OCI-LY1 (cell line): Measurements from ENCODE around the gene CPXM1.

Experiments
- H2AFZ ChIP-seq: fragments of 200-600 bp; sonication (generic), shearing (Covaris generic); 2 replicates; pipeline ENCODE4 v1.6.0; 2014; ENCODE audit warnings: antibody characterized with exemption, mild to moderate bottlenecking, low read length
- H3F3A ChIP-seq: fragments of 200-600 bp; sonication (generic), shearing (Covaris generic); 2 replicates; pipeline ENCODE4 v1.6.0; 2014; ENCODE audit warnings: mild to moderate bottlenecking, antibody characterized with exemption, low read length, moderate library complexity; ENCODE audit not compliant: insufficient read depth
- H3K27ac ChIP-seq: fragments of 200-600 bp; sonication (generic); 2 replicates; pipeline ENCODE4 v1.5.1; 2014; ENCODE audit warnings: low read length, mixed run types, mild to moderate bottlenecking, low read depth; ENCODE audit not compliant: poor library complexity, severe bottlenecking
- H3K27me3 ChIP-seq: fragments of 200-600 bp; sonication (generic); 2 replicates; pipeline ENCODE4 v1.6.0; 2014; ENCODE audit warnings: antibody characterized with exemption, mild to moderate bottlenecking, low read length, moderate library complexity; ENCODE audit not compliant: insufficient read depth
- H3K36me3 ChIP-seq: fragments of 200-600 bp; sonication (generic); 2 replicates; pipeline ENCODE4 v1.6.1; 2014; ENCODE audit warnings: mild to moderate bottlenecking, antibody characterized with exemption, low read length, moderate library complexity, mixed read lengths; ENCODE audit not compliant: insufficient read depth
- H3K4me1 ChIP-seq: fragments of 200-600 bp; sonication (generic); 2 replicates; pipeline ENCODE4 v1.5.1; 2014; ENCODE audit warnings: mild to moderate bottlenecking, low read length, moderate library complexity; ENCODE audit not compliant: insufficient read depth, severe bottlenecking
- H3K4me2 ChIP-seq: fragments of 200-600 bp; sonication (generic), shearing (Covaris generic); 2 replicates; pipeline ENCODE4 v1.6.1; 2014; ENCODE audit warnings: low read length
- H3K4me3 ChIP-seq: fragments of 200-600 bp; sonication (generic); 2 replicates; pipeline ENCODE4 v1.5.1; 2014; ENCODE audit warnings: low read length, low read depth, mild to moderate bottlenecking, mixed read lengths; ENCODE audit not compliant: poor library complexity, severe bottlenecking
- H3K79me2 ChIP-seq: fragments of 200-600 bp; shearing (Covaris generic); 2 replicates; pipeline ENCODE4 v1.6.1; 2016; ENCODE audit warnings: mixed run types, low read length, mixed read lengths; ENCODE audit not compliant: insufficient read depth
- H3K9ac ChIP-seq: fragments of 200-600 bp; sonication (generic), shearing (Covaris generic); 2 replicates; pipeline ENCODE4 v1.6.1; 2014; ENCODE audit warnings: mild to moderate bottlenecking, low read length, mixed read lengths
- H3K9me2 ChIP-seq: fragments of 200-600 bp; sonication (generic), shearing (Covaris generic); 2 replicates; pipeline ENCODE4 v1.6.1; 2014; ENCODE audit warnings: low read depth, mild to moderate bottlenecking, low read length, mixed read lengths
- H3K9me3 ChIP-seq: fragments of 200-600 bp; shearing (Covaris generic); 2 replicates; pipeline ENCODE4 v1.6.1; 2014; ENCODE audit warnings: low read length, mixed read lengths
- H4K20me1 ChIP-seq: fragments of 200-600 bp; sonication (generic), shearing (Covaris generic); 2 replicates; pipeline ENCODE4 v1.6.0; 2016; ENCODE audit warnings: mild to moderate bottlenecking, low read length; ENCODE audit not compliant: insufficient read depth
- CTCF ChIP-seq: fragments of 200-600 bp; sonication (generic), shearing (Covaris generic); IDR thresholded peaks from 2 replicates; pipeline ENCODE4 v1.5.1; 2017; ENCODE audit warnings: mild to moderate bottlenecking, antibody characterized with exemption, low read length, moderate library complexity, mixed read lengths
- EZH2 ChIP-seq: fragments of 200-600 bp; sonication (generic), shearing (Covaris generic); IDR thresholded peaks from 2 replicates; pipeline ENCODE4 v1.8.0; 2017; ENCODE audit warnings: borderline replicate concordance, mixed run types, mild to moderate bottlenecking, antibody characterized with exemption, low read length, moderate library complexity, mixed read lengths

The CPXM1 gene

GRCh38 chr20:2798095-2798805 is 2.2 kb downstream of the CPXM1 start:
- no peaks in the 10 kb centered on the region for H3K4me1 ChIP-seq
- H3K4me2 ChIP-seq, result no peak overlapping the region; the same call in 1 of the 2 replicates
- no peak overlapping the region for H2AFZ ChIP-seq
- H3K27me3 ChIP-seq, result peaks cover 9% of the 10 kb centered on the region; the same call in 1 of the 2 replicates
- no peaks in the 10 kb centered on the region for H3K9me2 ChIP-seq
- no peak overlapping the region for H3K9ac ChIP-seq
- H4K20me1 ChIP-seq, result no peaks in the 10 kb centered on the region
- no peaks in the 10 kb centered on the region for H3K36me3 ChIP-seq
- no peak overlapping the region for H3K4me3 ChIP-seq
- no peak overlapping the region for H3K27ac ChIP-seq
- no peaks in the 10 kb centered on the region for H3F3A ChIP-seq
- H3K79me2 ChIP-seq, result no peaks in the 10 kb centered on the region
- no peaks in the 10 kb centered on the region for H3K9me3 ChIP-seq
- TF ChIP-seq CTCF (no peak), EZH2 (no peak)

GRCh38 chr20:2797136-2797983 is 3.1 kb downstream of the CPXM1 start:
- H4K20me1 ChIP-seq, result no peaks in the 10 kb centered on the region
- H3K9ac ChIP-seq, result no peak overlapping the region
- no peak for TF ChIP-seq EZH2
- TF ChIP-seq CTCF, result no peak
- no peak overlapping the region for H3K4me3 ChIP-seq
- H3K4me2 ChIP-seq, result no peak overlapping the region
- no peaks in the 10 kb centered on the region for H3K79me2 ChIP-seq
- H3K9me3 ChIP-seq, result no peaks in the 10 kb centered on the region
- H3F3A ChIP-seq, result no peaks in the 10 kb centered on the region
- H2AFZ ChIP-seq, result no peak overlapping the region
- H3K27me3 ChIP-seq, result peaks cover 9% of the 10 kb centered on the region; the same call in 1 of the 2 replicates
- no peaks in the 10 kb centered on the region for H3K9me2 ChIP-seq
- no peaks in the 10 kb centered on the region for H3K36me3 ChIP-seq
- H3K4me1 ChIP-seq, result no peaks in the 10 kb centered on the region
- no peak overlapping the region for H3K27ac ChIP-seq

GRCh38 chr20:2796011-2796660 is 4.3 kb downstream of the CPXM1 start:
- Histone ChIP-seq H3K4me1 (no peaks in the 10 kb centered on the region), H4K20me1 (no peaks in the 10 kb centered on the region), H3K79me2 (no peaks in the 10 kb centered on the region), H3K9ac (no peak overlapping the region), H3K4me2 (no peak overlapping the region), H3K36me3 (no peaks in the 10 kb centered on the region), H2AFZ (no peak overlapping the region), H3K27ac (no peak overlapping the region), H3K27me3 (peaks cover 9% of the 10 kb centered on the region; the same call in 1 of the 2 replicates), H3K9me3 (no peaks in the 10 kb centered on the region), H3F3A (no peaks in the 10 kb centered on the region), H3K9me2 (no peaks in the 10 kb centered on the region), H3K4me3 (no peak overlapping the region)
- TF ChIP-seq CTCF (no peak), EZH2 (no peak)
